ENCODE data around the gene CHMP4B.

The CHMP4B gene

DNA sequence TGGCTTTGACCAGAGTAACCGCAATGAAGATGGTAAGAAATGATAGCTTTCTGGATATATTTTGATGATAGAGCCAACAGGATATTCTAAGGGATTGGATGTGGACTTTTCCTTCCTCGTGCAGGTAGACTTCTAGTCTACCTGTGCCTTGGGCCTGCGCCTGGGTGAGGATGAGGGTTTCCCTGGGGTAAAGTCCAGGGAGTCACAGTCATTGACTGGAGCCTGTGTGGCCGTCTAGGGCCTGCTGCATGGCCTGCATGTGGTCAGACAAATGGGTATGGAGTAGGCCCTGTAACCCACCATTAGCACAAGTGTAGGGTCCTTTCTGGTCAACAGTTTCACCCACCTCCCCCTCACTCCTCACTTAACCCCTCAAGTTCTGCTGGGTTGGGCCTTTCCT, 12.7 kb upstream of the CHMP4B start:
- no peak overlapping the region for H3K4me3 ChIP-seq (ENCODE audit: low read depth, low read length)
- H3K9ac ChIP-seq (ENCODE audit: low read length), result no peak overlapping the region
- no peaks in the 10 kb centered on the region for H3K9me3 ChIP-seq (ENCODE audit: control insufficient read depth, insufficient read depth, low read depth, low read length)
- no peaks in the 10 kb centered on the region for H3K36me3 ChIP-seq (ENCODE audit: control insufficient read depth, insufficient read depth, low read length)
- H3K4me1 ChIP-seq (ENCODE audit: control insufficient read depth, insufficient read depth, low read length), result peaks cover 3% of the 10 kb centered on the region; the same call in 1 of the 2 replicates
- no peaks in the 10 kb centered on the region for H3K27me3 ChIP-seq (ENCODE audit: control insufficient read depth, insufficient read depth, low read length)
- H3K27ac ChIP-seq (ENCODE audit: low read depth, low read length), result no peak overlapping the region

DNA sequence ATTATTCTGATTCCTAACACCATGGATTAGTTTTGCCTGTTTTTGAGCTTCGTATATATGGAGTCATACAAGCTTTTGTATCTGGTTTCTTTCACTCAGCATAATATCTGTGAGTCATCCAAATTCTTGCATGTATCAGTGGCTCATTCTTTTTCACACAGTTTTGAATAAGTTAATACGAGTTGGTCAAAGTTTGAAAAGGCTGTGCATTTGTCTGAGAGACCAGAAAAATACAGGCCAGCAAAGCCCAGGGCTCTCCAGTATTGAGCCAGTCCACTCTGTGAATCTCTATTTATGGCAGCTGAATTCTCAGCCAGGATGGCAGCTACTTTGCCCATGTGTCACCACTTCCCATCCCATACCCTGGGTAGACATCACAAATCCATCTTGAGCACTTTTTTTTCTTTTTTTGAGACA, 7.2 kb upstream of the CHMP4B start:
- Histone ChIP-seq H3K27me3 (ENCODE audit: control insufficient read depth, insufficient read depth, low read length) (no peaks in the 10 kb centered on the region), H3K4me3 (ENCODE audit: low read depth, low read length) (no peak overlapping the region), H3K9ac (ENCODE audit: low read length) (no peak overlapping the region), H3K9me3 (ENCODE audit: control insufficient read depth, insufficient read depth, low read depth, low read length) (no peaks in the 10 kb centered on the region), H3K36me3 (ENCODE audit: control insufficient read depth, insufficient read depth, low read length) (no peaks in the 10 kb centered on the region), H3K4me1 (ENCODE audit: control insufficient read depth, insufficient read depth, low read length) (no peaks in the 10 kb centered on the region), H3K27ac (ENCODE audit: low read depth, low read length) (no peak overlapping the region)

DNA sequence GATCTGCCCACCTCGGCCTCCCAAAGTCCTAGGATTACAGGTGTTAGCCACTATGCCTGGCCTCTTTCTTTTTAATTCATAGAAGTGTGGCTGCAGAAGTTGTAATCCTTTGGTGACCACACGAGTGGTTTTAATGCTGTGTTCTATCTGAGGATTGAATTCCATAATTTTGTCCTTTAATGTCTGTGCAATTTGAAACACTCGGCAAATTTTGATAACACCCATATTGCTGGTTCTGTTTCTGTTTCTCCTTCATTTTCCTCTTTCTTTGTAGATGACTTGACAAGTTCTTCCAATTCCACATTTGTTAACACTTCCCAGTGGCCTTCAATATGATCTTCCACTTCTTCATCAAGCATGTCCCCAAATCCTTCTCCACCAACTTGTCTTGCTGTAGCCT, 2.8 kb upstream of the CHMP4B start:
- Histone ChIP-seq H3K4me1 (ENCODE audit: control insufficient read depth, insufficient read depth, low read length) (peaks cover 6% of the 10 kb centered on the region), H3K27me3 (ENCODE audit: control insufficient read depth, insufficient read depth, low read length) (no peaks in the 10 kb centered on the region), H3K36me3 (ENCODE audit: control insufficient read depth, insufficient read depth, low read length) (no peaks in the 10 kb centered on the region), H3K27ac (ENCODE audit: low read depth, low read length) (no peak overlapping the region), H3K4me3 (ENCODE audit: low read depth, low read length) (no peak overlapping the region), H3K9ac (ENCODE audit: low read length) (no peak overlapping the region), H3K9me3 (ENCODE audit: control insufficient read depth, insufficient read depth, low read depth, low read length) (no peaks in the 10 kb centered on the region)

DNA sequence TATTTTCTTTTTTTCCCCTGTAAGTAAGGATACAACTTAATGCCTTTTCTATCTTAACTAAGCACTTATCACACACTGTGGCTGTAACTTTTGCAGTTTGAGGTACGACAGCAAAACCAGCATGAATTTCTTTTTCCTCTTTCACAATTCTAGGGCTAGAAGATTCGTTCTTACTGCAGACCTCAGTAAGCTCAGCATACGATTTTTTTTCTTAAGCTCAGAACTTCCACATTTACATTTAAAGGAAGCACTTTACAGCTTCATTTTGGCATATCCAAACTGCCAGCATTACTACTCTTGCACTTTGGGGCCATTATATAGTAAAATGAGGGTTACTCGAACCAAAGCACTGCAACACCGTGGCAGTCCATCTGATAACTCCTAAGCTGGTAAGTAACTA, 889 bp upstream of the CHMP4B start:
- H3K36me3 ChIP-seq (ENCODE audit: control insufficient read depth, insufficient read depth, low read length), result peaks cover 1% of the 10 kb centered on the region; the same call in 1 of the 2 replicates
- no peak overlapping the region for H3K4me3 ChIP-seq (ENCODE audit: low read depth, low read length)
- no peak overlapping the region for H3K27ac ChIP-seq (ENCODE audit: low read depth, low read length)
- peaks cover 6% of the 10 kb centered on the region for H3K4me1 ChIP-seq (ENCODE audit: control insufficient read depth, insufficient read depth, low read length)
- H3K9me3 ChIP-seq (ENCODE audit: control insufficient read depth, insufficient read depth, low read depth, low read length), result no peaks in the 10 kb centered on the region
- H3K27me3 ChIP-seq (ENCODE audit: control insufficient read depth, insufficient read depth, low read length), result no peaks in the 10 kb centered on the region
- no peak overlapping the region for H3K9ac ChIP-seq (ENCODE audit: low read length)

DNA sequence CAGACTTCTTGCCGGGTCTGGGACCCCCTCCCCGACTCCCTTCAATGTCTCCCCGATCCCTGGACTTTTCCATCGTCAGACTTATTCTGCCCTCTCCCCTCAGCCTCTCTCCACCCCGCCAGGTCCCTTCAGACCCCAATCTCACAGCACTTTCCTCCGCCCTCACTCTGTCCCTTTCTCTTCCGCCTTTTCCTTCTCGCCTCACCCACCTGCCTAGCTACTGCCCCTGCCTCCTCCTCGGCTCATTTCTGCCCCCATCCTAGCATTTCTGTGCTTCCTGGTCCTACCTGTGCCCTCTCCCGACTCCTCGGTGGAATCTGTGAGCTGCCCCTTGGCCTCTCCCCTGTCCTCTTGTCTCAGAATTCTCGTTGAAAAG, 616 bp downstream of the CHMP4B start:
- Histone ChIP-seq H3K4me1 (ENCODE audit: control insufficient read depth, insufficient read depth, low read length) (peaks cover 6% of the 10 kb centered on the region), H3K4me3 (ENCODE audit: low read depth, low read length) (peak overlapping the region; percentile 96), H3K27ac (ENCODE audit: low read depth, low read length) (peak overlapping the region; percentile 76; the same call in 1 of the 2 replicates), H3K9ac (ENCODE audit: low read length) (peak overlapping the region; percentile 89), H3K9me3 (ENCODE audit: control insufficient read depth, insufficient read depth, low read depth, low read length) (no peaks in the 10 kb centered on the region), H3K36me3 (ENCODE audit: control insufficient read depth, insufficient read depth, low read length) (peaks cover 7% of the 10 kb centered on the region), H3K27me3 (ENCODE audit: control insufficient read depth, insufficient read depth, low read length) (no peaks in the 10 kb centered on the region)

DNA sequence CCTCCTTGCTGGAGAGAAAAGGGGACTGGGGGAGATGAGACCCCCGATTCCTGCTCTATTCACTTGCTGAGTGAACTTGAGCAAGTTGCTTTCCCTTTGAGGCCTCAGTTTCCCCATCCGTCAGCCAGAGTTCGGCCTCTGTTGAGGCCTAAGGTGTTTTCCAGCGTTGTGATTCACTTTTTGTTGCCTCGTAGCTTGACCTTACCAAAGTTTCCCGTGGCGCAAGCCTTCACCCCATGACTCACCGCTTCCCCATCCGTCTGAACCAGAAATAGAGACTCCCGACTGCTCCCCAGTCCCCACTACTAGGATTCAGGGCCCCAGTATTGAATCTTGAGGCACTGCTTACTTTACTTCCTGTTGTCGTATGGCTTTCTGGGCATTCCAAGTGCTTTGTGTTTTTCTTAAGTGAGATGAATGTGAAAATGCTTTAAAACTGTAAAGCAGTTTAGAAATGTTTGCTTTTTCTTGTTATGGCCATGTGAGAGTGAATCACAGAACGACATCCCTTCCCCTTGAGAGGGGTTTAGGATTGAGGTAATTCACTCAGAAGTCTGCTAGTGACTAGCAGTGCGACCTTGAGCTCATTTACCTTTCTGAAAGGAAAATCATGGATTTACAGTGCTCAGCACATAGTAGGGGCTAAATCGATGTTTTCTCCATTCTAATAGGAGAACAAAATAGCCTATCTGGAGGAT, 1.2 kb downstream of the CHMP4B start:
- peak overlapping the region; percentile 96 for H3K4me3 ChIP-seq (ENCODE audit: low read depth, low read length)
- peaks cover 7% of the 10 kb centered on the region for H3K36me3 ChIP-seq (ENCODE audit: control insufficient read depth, insufficient read depth, low read length)
- H3K9me3 ChIP-seq (ENCODE audit: control insufficient read depth, insufficient read depth, low read depth, low read length), result no peaks in the 10 kb centered on the region
- H3K27me3 ChIP-seq (ENCODE audit: control insufficient read depth, insufficient read depth, low read length), result no peaks in the 10 kb centered on the region
- peak overlapping the region; percentile 89 for H3K9ac ChIP-seq (ENCODE audit: low read length)
- H3K27ac ChIP-seq (ENCODE audit: low read depth, low read length), result peak overlapping the region; percentile 76; the same call in 1 of the 2 replicates
- peaks cover 6% of the 10 kb centered on the region for H3K4me1 ChIP-seq (ENCODE audit: control insufficient read depth, insufficient read depth, low read length)

DNA sequence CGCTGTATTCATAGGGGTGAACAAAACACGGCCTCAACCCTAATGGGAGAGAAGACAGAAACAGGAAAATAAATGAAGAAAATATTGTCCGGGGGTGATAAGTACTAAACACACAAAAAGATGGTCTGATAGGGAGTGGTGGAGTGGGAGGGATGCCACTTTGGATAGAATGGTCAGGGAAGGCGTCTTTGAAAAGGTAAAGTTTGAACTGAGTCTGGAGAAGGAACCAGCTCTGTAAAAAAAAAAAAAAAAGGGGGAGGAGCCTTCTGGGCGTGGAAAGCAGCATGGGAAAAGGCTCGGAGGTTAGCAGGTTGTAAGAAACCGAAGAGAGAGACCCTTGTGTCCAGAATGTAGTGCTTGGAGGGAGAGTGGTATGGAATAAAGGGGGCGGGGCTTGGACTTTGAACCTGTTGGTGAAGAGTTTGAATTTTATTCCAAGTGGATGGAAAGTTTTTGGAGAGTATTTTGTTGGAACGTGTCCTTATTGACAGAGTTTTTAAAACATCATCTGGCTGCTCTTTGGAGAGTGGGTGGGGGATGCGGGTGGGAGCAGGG, 1.8 kb downstream of the CHMP4B start:
- Histone ChIP-seq H3K4me3 (ENCODE audit: low read depth, low read length) (peak overlapping the region; percentile 96), H3K9me3 (ENCODE audit: control insufficient read depth, insufficient read depth, low read depth, low read length) (no peaks in the 10 kb centered on the region), H3K36me3 (ENCODE audit: control insufficient read depth, insufficient read depth, low read length) (peaks cover 7% of the 10 kb centered on the region), H3K9ac (ENCODE audit: low read length) (no peak overlapping the region), H3K27ac (ENCODE audit: low read depth, low read length) (no peak overlapping the region), H3K27me3 (ENCODE audit: control insufficient read depth, insufficient read depth, low read length) (no peaks in the 10 kb centered on the region), H3K4me1 (ENCODE audit: control insufficient read depth, insufficient read depth, low read length) (peaks cover 6% of the 10 kb centered on the region)

DNA sequence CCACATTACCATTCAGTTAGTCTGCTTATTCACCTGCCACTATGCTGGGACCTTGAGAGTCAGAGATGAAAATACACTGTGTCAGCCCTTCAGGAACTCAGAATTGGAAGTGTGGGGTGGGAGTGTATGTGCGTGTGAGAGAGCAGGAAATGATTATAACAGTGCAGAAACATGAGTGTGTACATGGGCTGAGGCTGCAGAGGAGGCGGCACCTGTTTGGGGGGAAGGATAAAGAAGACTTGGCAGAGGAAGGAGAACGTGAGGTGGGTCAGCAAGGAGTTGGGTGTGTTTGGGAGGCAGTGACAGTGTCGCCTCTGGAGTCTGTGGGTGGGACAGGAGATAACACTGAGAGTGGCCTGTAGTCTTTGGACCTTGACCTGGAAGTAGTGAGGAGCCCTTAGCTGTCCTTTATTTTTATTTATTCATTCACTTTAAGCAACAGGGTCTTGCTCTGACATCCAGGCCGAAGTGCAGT, 3.1 kb downstream of the CHMP4B start:
- peaks cover 7% of the 10 kb centered on the region for H3K36me3 ChIP-seq (ENCODE audit: control insufficient read depth, insufficient read depth, low read length)
- H3K9ac ChIP-seq (ENCODE audit: low read length), result no peak overlapping the region
- H3K4me3 ChIP-seq (ENCODE audit: low read depth, low read length), result no peak overlapping the region
- H3K27me3 ChIP-seq (ENCODE audit: control insufficient read depth, insufficient read depth, low read length), result no peaks in the 10 kb centered on the region
- peaks cover 6% of the 10 kb centered on the region for H3K4me1 ChIP-seq (ENCODE audit: control insufficient read depth, insufficient read depth, low read length)
- H3K27ac ChIP-seq (ENCODE audit: low read depth, low read length), result no peak overlapping the region
- no peaks in the 10 kb centered on the region for H3K9me3 ChIP-seq (ENCODE audit: control insufficient read depth, insufficient read depth, low read depth, low read length)

DNA sequence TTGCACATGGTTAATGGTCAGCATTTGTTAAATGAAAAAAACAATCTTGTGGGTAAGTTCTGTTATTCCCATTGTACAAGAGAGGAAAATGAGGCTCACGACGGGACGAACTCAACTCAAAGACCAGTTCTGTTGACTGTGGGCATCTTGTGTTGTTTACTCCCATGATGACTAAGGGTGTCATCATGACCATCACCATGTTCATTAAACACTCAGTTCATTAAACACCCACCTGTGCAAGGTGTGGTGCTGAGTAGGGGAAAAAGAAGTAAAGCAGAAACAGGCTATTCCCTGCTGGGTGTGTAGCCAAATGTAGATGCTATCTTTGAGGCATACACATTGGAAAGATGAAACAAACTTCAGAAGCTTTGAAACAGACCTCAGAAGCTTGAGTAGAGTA, 4.5 kb downstream of the CHMP4B start:
- Histone ChIP-seq H3K27me3 (ENCODE audit: control insufficient read depth, insufficient read depth, low read length) (no peaks in the 10 kb centered on the region), H3K9me3 (ENCODE audit: control insufficient read depth, insufficient read depth, low read depth, low read length) (no peaks in the 10 kb centered on the region), H3K9ac (ENCODE audit: low read length) (no peak overlapping the region), H3K27ac (ENCODE audit: low read depth, low read length) (no peak overlapping the region), H3K4me3 (ENCODE audit: low read depth, low read length) (no peak overlapping the region), H3K36me3 (ENCODE audit: control insufficient read depth, insufficient read depth, low read length) (peaks cover 7% of the 10 kb centered on the region), H3K4me1 (ENCODE audit: control insufficient read depth, insufficient read depth, low read length) (peaks cover 6% of the 10 kb centered on the region)

DNA sequence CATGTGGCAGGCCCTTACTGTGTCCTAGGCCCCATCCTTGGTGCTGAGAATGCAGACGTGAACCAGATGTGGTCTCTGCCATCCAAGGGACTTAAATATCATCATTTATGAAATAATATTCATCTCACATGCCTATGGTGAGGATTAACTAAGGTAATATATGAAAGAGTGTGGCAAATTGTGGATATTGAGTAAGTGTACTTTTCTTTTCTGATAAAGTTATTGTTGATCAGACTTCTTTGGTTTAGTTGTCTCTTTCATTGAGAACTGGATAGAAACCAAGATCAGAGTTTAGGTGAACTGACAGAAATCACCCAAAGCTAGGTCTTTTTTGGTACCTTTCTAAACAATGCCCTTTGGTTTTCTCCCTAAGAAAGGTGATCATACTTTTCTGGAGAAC, 5.0 kb downstream of the CHMP4B start:
- Histone ChIP-seq H3K9me3 (ENCODE audit: control insufficient read depth, insufficient read depth, low read depth, low read length) (no peaks in the 10 kb centered on the region), H3K27ac (ENCODE audit: low read depth, low read length) (no peak overlapping the region), H3K36me3 (ENCODE audit: control insufficient read depth, insufficient read depth, low read length) (peaks cover 7% of the 10 kb centered on the region), H3K9ac (ENCODE audit: low read length) (no peak overlapping the region), H3K4me3 (ENCODE audit: low read depth, low read length) (no peak overlapping the region), H3K4me1 (ENCODE audit: control insufficient read depth, insufficient read depth, low read length) (peaks cover 6% of the 10 kb centered on the region), H3K27me3 (ENCODE audit: control insufficient read depth, insufficient read depth, low read length) (no peaks in the 10 kb centered on the region)

DNA sequence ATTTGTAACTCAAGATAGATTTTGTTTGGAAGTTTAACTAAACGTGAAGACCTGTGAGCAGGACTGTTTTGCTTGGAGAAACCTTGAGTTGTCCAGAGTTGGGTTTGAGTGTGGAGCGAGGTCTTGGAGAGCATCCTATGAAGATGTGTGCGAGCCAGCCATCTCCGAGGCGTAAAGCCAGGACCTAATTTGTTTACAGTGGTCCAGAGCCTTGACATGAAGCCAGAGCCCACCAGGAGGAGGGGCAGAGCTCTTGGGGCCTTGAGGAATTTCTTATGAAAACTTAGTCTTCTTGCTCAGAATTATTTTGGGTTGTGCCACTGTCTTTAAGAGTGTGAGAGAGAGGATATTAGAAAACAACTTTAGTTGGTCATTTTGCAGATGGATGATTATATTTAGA, 6.3 kb downstream of the CHMP4B start:
- Histone ChIP-seq H3K9ac (ENCODE audit: low read length) (no peak overlapping the region), H3K36me3 (ENCODE audit: control insufficient read depth, insufficient read depth, low read length) (peaks cover 7% of the 10 kb centered on the region), H3K4me1 (ENCODE audit: control insufficient read depth, insufficient read depth, low read length) (peaks cover 5% of the 10 kb centered on the region), H3K27ac (ENCODE audit: low read depth, low read length) (no peak overlapping the region), H3K27me3 (ENCODE audit: control insufficient read depth, insufficient read depth, low read length) (no peaks in the 10 kb centered on the region), H3K9me3 (ENCODE audit: control insufficient read depth, insufficient read depth, low read depth, low read length) (no peaks in the 10 kb centered on the region), H3K4me3 (ENCODE audit: low read depth, low read length) (no peak overlapping the region)
